GM23338 (cell line): ENCODE results near the gene CACNA2D3.

Experiments used
- CREB1 ChIP-seq: fragments of 250-450 bp; sonication (Bioruptor Pico); IDR thresholded peaks from 2 replicates; pipeline ENCODE4 v1.5.0; 2020; ENCODE audit warnings: low read depth, mild to moderate bottlenecking, moderate library complexity
- EZH2 ChIP-seq: fragments of 200-600 bp; sonication (generic); IDR thresholded peaks from one replicate; pipeline ENCODE4 v1.8.0; 2017; ENCODE audit warnings: antibody characterized with exemption, mild to moderate bottlenecking, low read depth; ENCODE audit not compliant: unreplicated experiment
- EZH2phosphoT487 ChIP-seq: fragments of 200-600 bp; sonication (generic); IDR thresholded peaks from one replicate; pipeline ENCODE4 v1.8.1; 2018; ENCODE audit warnings: antibody characterized with exemption; ENCODE audit not compliant: unreplicated experiment
- JUNB ChIP-seq: IDR thresholded peaks from one replicate; pipeline ENCODE4 v1.6.1; 2016; ENCODE audit warnings: antibody characterized with exemption; ENCODE audit not compliant: unreplicated experiment
- NANOG ChIP-seq: IDR thresholded peaks from 2 replicates; pipeline ENCODE4 v1.6.1; 2016; ENCODE audit warnings: antibody characterized with exemption, borderline replicate concordance
- POLR2AphosphoS5 ChIP-seq: IDR thresholded peaks from 2 replicates; pipeline ENCODE4 v1.6.1; 2016; ENCODE audit warnings: antibody characterized with exemption, low read depth
- TF ChIP-seq, protein P1 (sequence below), 2 experiments: fragments of 200-600 bp in 1 of 2; sonication (generic) in 1 of 2; conservative IDR thresholded peaks; 2 replicates each; pipeline versions ENCODE4 v1.5.1 to v1.6.1; 2016 to 2017; ENCODE audit warnings: antibody characterized with exemption in 2 of 2, low read depth in 2 of 2, mild to moderate bottlenecking in 2 of 2, moderate library complexity in 1 of 2
- TF ChIP-seq, protein P2 (sequence below): IDR thresholded peaks from one replicate; pipeline ENCODE4 v1.6.1; 2018; ENCODE audit warnings: antibody characterized with exemption; ENCODE audit not compliant: unreplicated experiment

DNA sequence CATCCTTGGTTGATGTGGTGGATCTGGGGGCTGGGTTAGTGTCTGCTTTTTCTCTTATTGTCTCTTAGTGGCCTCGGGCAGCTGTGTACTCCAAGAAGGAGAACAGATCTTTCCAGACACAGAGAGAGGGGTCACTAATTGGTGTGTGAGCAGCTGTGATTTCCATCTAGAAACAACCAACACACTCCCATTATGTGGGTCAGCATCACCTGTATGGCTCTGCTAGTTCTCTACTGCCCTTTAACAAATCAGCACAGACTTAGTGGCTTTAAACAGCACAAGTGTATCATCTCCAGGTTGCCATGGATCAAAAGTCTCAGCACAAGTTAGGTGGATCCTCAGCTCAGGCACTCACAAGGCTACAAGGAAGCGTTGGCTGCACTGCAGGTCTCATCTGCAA, 648.7 kb downstream of the CACNA2D3 start:
- TF ChIP-seq POLR2AphosphoS5 = no peak
- TF ChIP-seq, protein P1, sequence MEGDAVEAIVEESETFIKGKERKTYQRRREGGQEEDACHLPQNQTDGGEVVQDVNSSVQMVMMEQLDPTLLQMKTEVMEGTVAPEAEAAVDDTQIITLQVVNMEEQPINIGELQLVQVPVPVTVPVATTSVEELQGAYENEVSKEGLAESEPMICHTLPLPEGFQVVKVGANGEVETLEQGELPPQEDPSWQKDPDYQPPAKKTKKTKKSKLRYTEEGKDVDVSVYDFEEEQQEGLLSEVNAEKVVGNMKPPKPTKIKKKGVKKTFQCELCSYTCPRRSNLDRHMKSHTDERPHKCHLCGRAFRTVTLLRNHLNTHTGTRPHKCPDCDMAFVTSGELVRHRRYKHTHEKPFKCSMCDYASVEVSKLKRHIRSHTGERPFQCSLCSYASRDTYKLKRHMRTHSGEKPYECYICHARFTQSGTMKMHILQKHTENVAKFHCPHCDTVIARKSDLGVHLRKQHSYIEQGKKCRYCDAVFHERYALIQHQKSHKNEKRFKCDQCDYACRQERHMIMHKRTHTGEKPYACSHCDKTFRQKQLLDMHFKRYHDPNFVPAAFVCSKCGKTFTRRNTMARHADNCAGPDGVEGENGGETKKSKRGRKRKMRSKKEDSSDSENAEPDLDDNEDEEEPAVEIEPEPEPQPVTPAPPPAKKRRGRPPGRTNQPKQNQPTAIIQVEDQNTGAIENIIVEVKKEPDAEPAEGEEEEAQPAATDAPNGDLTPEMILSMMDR (conservative IDR thresholded peaks at IDR 0.05; ENCODE audit: low read depth in 2 of 2) = no peak
- no peak for TF ChIP-seq EZH2
- TF ChIP-seq EZH2phosphoT487 = no peak
- TF ChIP-seq CREB1 (CRISPR knock-in tag) = no peak
- no peak for TF ChIP-seq NANOG
- TF ChIP-seq, protein P2, sequence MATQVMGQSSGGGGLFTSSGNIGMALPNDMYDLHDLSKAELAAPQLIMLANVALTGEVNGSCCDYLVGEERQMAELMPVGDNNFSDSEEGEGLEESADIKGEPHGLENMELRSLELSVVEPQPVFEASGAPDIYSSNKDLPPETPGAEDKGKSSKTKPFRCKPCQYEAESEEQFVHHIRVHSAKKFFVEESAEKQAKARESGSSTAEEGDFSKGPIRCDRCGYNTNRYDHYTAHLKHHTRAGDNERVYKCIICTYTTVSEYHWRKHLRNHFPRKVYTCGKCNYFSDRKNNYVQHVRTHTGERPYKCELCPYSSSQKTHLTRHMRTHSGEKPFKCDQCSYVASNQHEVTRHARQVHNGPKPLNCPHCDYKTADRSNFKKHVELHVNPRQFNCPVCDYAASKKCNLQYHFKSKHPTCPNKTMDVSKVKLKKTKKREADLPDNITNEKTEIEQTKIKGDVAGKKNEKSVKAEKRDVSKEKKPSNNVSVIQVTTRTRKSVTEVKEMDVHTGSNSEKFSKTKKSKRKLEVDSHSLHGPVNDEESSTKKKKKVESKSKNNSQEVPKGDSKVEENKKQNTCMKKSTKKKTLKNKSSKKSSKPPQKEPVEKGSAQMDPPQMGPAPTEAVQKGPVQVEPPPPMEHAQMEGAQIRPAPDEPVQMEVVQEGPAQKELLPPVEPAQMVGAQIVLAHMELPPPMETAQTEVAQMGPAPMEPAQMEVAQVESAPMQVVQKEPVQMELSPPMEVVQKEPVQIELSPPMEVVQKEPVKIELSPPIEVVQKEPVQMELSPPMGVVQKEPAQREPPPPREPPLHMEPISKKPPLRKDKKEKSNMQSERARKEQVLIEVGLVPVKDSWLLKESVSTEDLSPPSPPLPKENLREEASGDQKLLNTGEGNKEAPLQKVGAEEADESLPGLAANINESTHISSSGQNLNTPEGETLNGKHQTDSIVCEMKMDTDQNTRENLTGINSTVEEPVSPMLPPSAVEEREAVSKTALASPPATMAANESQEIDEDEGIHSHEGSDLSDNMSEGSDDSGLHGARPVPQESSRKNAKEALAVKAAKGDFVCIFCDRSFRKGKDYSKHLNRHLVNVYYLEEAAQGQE = no peak
- no peak for TF ChIP-seq JUNB
